ENCODE measurements around the gene NAPA. TPM values are rescaled to one million over a fixed set of nuclear protein-coding genes. Genes with fewer than 3 reads are reported as not detected.

NAPA gene
- total RNA-seq, 1 donor from 2014 or later = 26.8 TPM

GRCh38 chr19:47521473-47522180 lies 6.8 kb upstream of the NAPA start:
- DNase-seq = no peak

GRCh38 chr19:47520839-47521238 lies 6.0 kb upstream of the NAPA start:
- DNase-seq = no peak

- no peak for DNase-seq
Observed at GRCh38 chr19:47520343-47520806, 5.5 kb upstream of the NAPA start.

- DNase-seq = no peak
Observed at GRCh38 chr19:47518854-47519253, 4.0 kb upstream of the NAPA start.

GRCh38 chr19:47518139-47518538 lies 3.3 kb upstream of the NAPA start:
- no peak for DNase-seq

GRCh38 chr19:47514151-47514868 lies 553 bp downstream of the NAPA start:
- no peak for DNase-seq

GRCh38 chr19:47512948-47513319 lies 1.9 kb downstream of the NAPA start:
- DNase-seq = no peak

- no peak for DNase-seq
Observed at GRCh38 chr19:47512183-47512947, 2.5 kb downstream of the NAPA start.

- peak; percentile 42 for DNase-seq
Observed at GRCh38 chr19:47511681-47512080, 3.2 kb downstream of the NAPA start.

GRCh38 chr19:47511128-47511517 lies 3.7 kb downstream of the NAPA start:
- no peak for DNase-seq

GRCh38 chr19:47510516-47511127 lies 4.2 kb downstream of the NAPA start:
- no peak for DNase-seq

GRCh38 chr19:47509973-47510372 lies 4.9 kb downstream of the NAPA start:
- peak; percentile 65 for DNase-seq

GRCh38 chr19:47509170-47509847 lies 5.6 kb downstream of the NAPA start:
- no peak for DNase-seq

GRCh38 chr19:47508721-47509120 lies 6.1 kb downstream of the NAPA start:
- DNase-seq = no peak

GRCh38 chr19:47507924-47508553 lies 6.8 kb downstream of the NAPA start:
- DNase-seq = peak; percentile 11

GRCh38 chr19:47507012-47507411 lies 7.9 kb downstream of the NAPA start:
- peak; percentile 78 for DNase-seq

GRCh38 chr19:47506459-47506858 lies 8.4 kb downstream of the NAPA start:
- no peak for DNase-seq

- DNase-seq = no peak
Observed at GRCh38 chr19:47505506-47505905, 9.4 kb downstream of the NAPA start.

- DNase-seq = no peak
Observed at GRCh38 chr19:47503826-47504150, 11.1 kb downstream of the NAPA start.

- no peak for DNase-seq
Observed at GRCh38 chr19:47503130-47503825, 11.6 kb downstream of the NAPA start.

Measured in occipital lobe (tissue), 2 donors.